HepG2 (cell line): Measurements from ENCODE around the gene SLC2A2. TPM values are rescaled to one million over a fixed set of nuclear protein-coding genes. Genes with fewer than 3 reads are reported as not detected.

Experiments used
- ATAC-seq: fragments of 200-7000 bp; cut with Tn5 transposase; 3 replicates; pipeline ENCODE4 v1.9.1; 2020; ENCODE audit warnings: mild to moderate bottlenecking, moderate library complexity
- BruUV-seq: library from RNA; stranded (reverse); fragments of 400-500 nt; replicated peaks from 2 replicates; lab custom pipeline; 2021; lab: Mats Ljungman, UMichigan
- CTCF ChIA-PET: fragments of 300-600 bp; formaldehyde crosslinking; extraction: SDS; loops from one replicate; lab custom pipeline; 2021; ENCODE audit warnings: low total read pairs, inconsistent platforms, low intra/inter-chr PET ratio; lab: Yijun Ruan, JAX
- POLR2A ChIA-PET: fragments of 350-600 bp; sonication (Branson Sonifier 250); formaldehyde crosslinking; loops from one replicate; lab custom pipeline; 2020; ENCODE audit warnings: antibody characterized with exemption, inconsistent platforms; lab: Yijun Ruan, JAX
- DNase-seq: peaks from one replicate; pipeline ENCODE4 v3.0.0-alpha.2; 2015; ENCODE audit warnings: low spot score
- FAIRE-seq: peaks from 3 replicates; lab custom pipeline; 2011; peaks lifted over from hg19 to GRCh38; lab: Jason Lieb, UNC
- H2AFZ ChIP-seq: one replicate; pipeline ENCODE4 v1.6.1; 2011; ENCODE audit warnings: low read length, inconsistent platforms
- H3K27ac ChIP-seq: fragments of 300-600 bp; 3 replicates; pipeline ENCODE4 v1.8.0; 2011; ENCODE audit warnings: mixed run types, mild to moderate bottlenecking, mixed read lengths, low read length, inconsistent platforms; ENCODE audit not compliant: insufficient read depth; ENCODE audit errors: extremely low read length
- H3K27me3 ChIP-seq, 2 experiments: fragments of 200-600 bp in 1 of 2; 2 replicates in 1 of 2; 3 replicates in 1 of 2; pipeline versions ENCODE4 v1.6.0 to v1.8.0; 2011; ENCODE audit warnings: low read length in 2 of 2, mild to moderate bottlenecking in 2 of 2, moderate library complexity in 2 of 2, inconsistent platforms in 1 of 2; ENCODE audit not compliant: insufficient read depth in 2 of 2, control insufficient read depth in 1 of 2
- H3K36me3 ChIP-seq, 2 experiments: fragments of 200-600 bp in 1 of 2; replicated peaks in 1 of 2; 2 replicates in 1 of 2; 3 replicates in 1 of 2; pipeline versions ENCODE4 v1.5.1 to v1.8.0; 2011; ENCODE audit warnings: low read length in 2 of 2, inconsistent platforms in 1 of 2; ENCODE audit not compliant: insufficient read depth in 2 of 2, control insufficient read depth in 1 of 2
- H3K4me1 ChIP-seq: 2 replicates; pipeline ENCODE4 v1.5.1; 2012; ENCODE audit warnings: low read length, inconsistent platforms; ENCODE audit not compliant: insufficient read depth
- H3K4me2 ChIP-seq: 2 replicates; pipeline ENCODE4 v1.6.0; 2011; ENCODE audit warnings: low read depth, low read length, inconsistent platforms
- H3K4me3 ChIP-seq, 3 experiments: fragments of 200-600 bp in 1 of 3; sonication (generic), shearing (Covaris generic) in 1 of 3; replicated peaks in 1 of 3; 2 replicates each; pipeline ENCODE4 v1.5.1; 2011 to 2016; ENCODE audit warnings: low read length in 3 of 3, inconsistent platforms in 2 of 3, low read depth in 2 of 3, mild to moderate bottlenecking in 2 of 3, control low read depth in 1 of 3, mixed read lengths in 1 of 3; ENCODE audit not compliant: insufficient read depth in 1 of 3
- H3K79me2 ChIP-seq: one replicate; pipeline ENCODE4 v1.6.1; 2011; ENCODE audit warnings: low read length, inconsistent platforms; ENCODE audit not compliant: insufficient read depth
- H3K9ac ChIP-seq: 2 replicates; pipeline ENCODE4 v1.6.0; 2011; ENCODE audit warnings: mild to moderate bottlenecking, low read depth, low read length, inconsistent platforms; ENCODE audit not compliant: insufficient read depth
- H3K9me3 ChIP-seq: 2 replicates; pipeline ENCODE4 v1.5.1; 2012; ENCODE audit warnings: mild to moderate bottlenecking, low read length
- H4K20me1 ChIP-seq: 2 replicates; pipeline ENCODE4 v1.6.0; 2011; ENCODE audit warnings: inconsistent platforms, mild to moderate bottlenecking, low read length, moderate library complexity; ENCODE audit not compliant: insufficient read depth
- AHDC1 ChIP-seq: sonication (generic); formaldehyde crosslinking; IDR thresholded peaks from 2 replicates; pipeline ENCODE4 v1.5.1; 2020; ENCODE audit warnings: mild to moderate bottlenecking, missing genetic modification reagents, borderline replicate concordance
- ZMYM3 ChIP-seq: sonication (generic); formaldehyde crosslinking; IDR thresholded peaks from 2 replicates; pipeline ENCODE4 v1.5.1; 2020; ENCODE audit warnings: mild to moderate bottlenecking, missing genetic modification reagents
- ZNF121 ChIP-seq: sonication (generic); formaldehyde crosslinking; IDR thresholded peaks from 2 replicates; pipeline ENCODE4 v1.5.0; 2020; ENCODE audit warnings: mild to moderate bottlenecking, missing genetic modification reagents
- ZNF770 ChIP-seq: sonication (generic); formaldehyde crosslinking; IDR thresholded peaks from 2 replicates; pipeline ENCODE4 v1.5.0; 2020; ENCODE audit warnings: mild to moderate bottlenecking, missing genetic modification reagents
- ZZZ3 ChIP-seq: sonication (generic); formaldehyde crosslinking; IDR thresholded peaks from 2 replicates; pipeline ENCODE4 v1.4.0; 2020; ENCODE audit warnings: missing genetic modification reagents, mild to moderate bottlenecking, borderline replicate concordance
- WGBS: methylation state at CpG from one replicate; pipeline ENCODE4 v1.1.6; 2017; ENCODE audit warnings: low lambda C conversion rate; 5-methylcytosine and 5-hydroxymethylcytosine counted together
- in situ Hi-C: cut with HindIII; loops from 2 replicates; pipeline ENCODE4 v1.10.0; 2017; ENCODE audit warnings: low pct_unique_long_range_greater_than_20kb; ENCODE audit not compliant: extremely low pct_ligation_motif_present
- intact Hi-C: fragments of 100-400 bp; cut with micrococcal nuclease; formaldehyde crosslinking; loops from one replicate; pipeline ENCODE4 v1.10.0; 2022; ENCODE audit not compliant: unreplicated experiment
- polyA plus RNA-seq, 8 experiments: library from polyadenylated mRNA; depleted of rRNA in 3 of 8; stranded (reverse) in 7 of 8; unstranded in 1 of 8; fragments of >200 nt; fragmentation: Illumina TruSeq in 4 of 8; extraction: Trizol in 4 of 8; gene quantifications; 2 replicates each; pipeline versions ENCODE4 v1.2.1 to v1.2.3, GENCODE V29; 2011 to 2016; ENCODE audit warnings: low read depth in 4 of 8, missing spikeins in 1 of 8, mixed read lengths in 1 of 8; ENCODE audit not compliant: insufficient read depth in 1 of 8
- total RNA-seq, 5 experiments: library from RNA; depleted of rRNA; stranded (reverse); fragments of >200 nt; fragmentation: Illumina TruSeq; extraction: Trizol; gene quantifications; 2 replicates each; pipeline ENCODE4 v1.2.3, GENCODE V29; 2016; ENCODE audit warnings: low read depth in 1 of 5

SLC2A2 gene
- total and polyA plus RNA-seq, 2 of the 13 experiments (the other 11 are each of a cell fraction or from before 2014, with no cell fraction given): 19.5 to 23.2 TPM

GRCh38 chr3:171021377-171021776, 5.1 kb downstream of the SLC2A2 start:
- H3K9ac ChIP-seq: no peak overlapping the region
- TF ChIP-seq AHDC1 (CRISPR knock-in tag) (no peak), ZNF121 (peak; percentile 76; the same call in 1 of the 2 replicates), ZZZ3 (no peak), ZMYM3 (CRISPR knock-in tag) (0 out of 2 replicates have a peak, but pooled peaks have one; percentile 22), ZNF770 (CRISPR knock-in tag) (peak; percentile 76)
- WGBS: 93% methylated on average over 4 of the region's 4 CpGs
- peaks cover 74% of the 10 kb centered on the region for H3K79me2 ChIP-seq
- DNase-seq (no peak), ATAC-seq (no peak), FAIRE-seq (no peak)
- H3K9me3 ChIP-seq: no peaks in the 10 kb centered on the region
- no peaks in the 10 kb centered on the region; a peak in 1 of 5 replicates for H3K36me3 ChIP-seq
- H3K4me3 ChIP-seq: no peak overlapping the region
- in situ Hi-C loops: no loop called here
- peaks cover 67% of the 10 kb centered on the region for H3K4me1 ChIP-seq
- H3K27me3 ChIP-seq: no peaks in the 10 kb centered on the region
- no TSS peak for BruUV-seq
- H4K20me1 ChIP-seq: no peaks in the 10 kb centered on the region
- POLR2A ChIA-PET: interaction anchor here (2.8 kb wide), 1 partner anchor 23 kb away, joined by 9 read pairs; no protein-coding TSS in a partner anchor
- H2AFZ ChIP-seq: no peak overlapping the region
- no peak overlapping the region for H3K4me2 ChIP-seq
- intact Hi-C loops: no loop called here
- CTCF ChIA-PET: no interaction called here
- no peak overlapping the region for H3K27ac ChIP-seq
